Ishikawa (cell line): ENCODE data around the gene LRRC8E.

Source experiments
- CEBPB ChIP-seq: IDR thresholded peaks from 2 replicates; pipeline ENCODE4 v1.6.1; 2012
- CREB1 ChIP-seq: IDR thresholded peaks from 2 replicates; pipeline ENCODE4 v1.6.1; 2012; ENCODE audit warnings: low read depth
- EGR1 ChIP-seq: IDR thresholded peaks from 2 replicates; pipeline ENCODE4 v1.6.1; 2012
- EP300 ChIP-seq: IDR thresholded peaks from 2 replicates; pipeline ENCODE4 v1.6.1; 2012; ENCODE audit warnings: borderline replicate concordance
- MAX ChIP-seq: IDR thresholded peaks from 2 replicates; pipeline ENCODE4 v1.6.1; 2012
- NFIC ChIP-seq: IDR thresholded peaks from 2 replicates; pipeline ENCODE4 v1.6.1; 2012
- RAD21 ChIP-seq: IDR thresholded peaks from 2 replicates; pipeline ENCODE4 v1.6.1; 2012; ENCODE audit warnings: low read depth
- REST ChIP-seq: IDR thresholded peaks from 2 replicates; pipeline ENCODE4 v1.6.1; 2012; ENCODE audit warnings: low read depth, mild to moderate bottlenecking
- TAF1 ChIP-seq: IDR thresholded peaks from 2 replicates; pipeline ENCODE4 v1.6.1; 2012; ENCODE audit warnings: low read depth, mild to moderate bottlenecking
- TCF12 ChIP-seq: IDR thresholded peaks from 2 replicates; pipeline ENCODE4 v1.6.1; 2012; ENCODE audit warnings: low read depth
- USF1 ChIP-seq: IDR thresholded peaks from 2 replicates; pipeline ENCODE4 v1.6.1; 2012
- YY1 ChIP-seq: IDR thresholded peaks from 2 replicates; pipeline ENCODE4 v1.6.1; 2012; ENCODE audit warnings: low read depth

DNA sequence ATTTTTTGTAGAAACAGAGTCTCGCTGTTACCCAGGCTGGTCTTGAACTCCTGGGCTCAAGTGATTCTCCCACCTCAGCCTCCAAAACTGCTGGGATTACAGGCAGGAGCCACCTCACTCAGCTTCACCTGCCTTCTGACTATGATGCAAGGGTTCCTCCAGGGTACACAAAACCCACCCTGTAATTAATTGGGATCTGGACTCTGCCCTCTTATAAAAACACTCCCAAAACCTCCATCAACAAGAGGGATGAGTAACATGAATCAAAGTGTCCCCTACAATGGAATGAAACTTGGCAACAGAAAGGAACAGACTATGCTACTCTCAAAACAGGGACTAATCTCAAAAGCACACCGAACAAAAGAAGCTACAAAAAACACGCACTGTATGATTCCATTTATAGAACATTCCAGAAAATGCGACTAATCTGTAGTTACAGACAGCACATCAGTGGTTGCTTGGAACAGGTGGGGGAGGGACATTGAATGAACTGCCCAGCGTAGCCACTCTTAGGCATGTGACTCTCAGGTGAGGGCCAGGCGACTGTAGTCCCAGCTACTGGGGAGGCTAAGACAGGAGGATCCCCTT is 11.0 kb upstream of the LRRC8E start:
- TF ChIP-seq TAF1, result no peak
- no peak for TF ChIP-seq EP300
- TF ChIP-seq RAD21, result no peak
- TF ChIP-seq CEBPB, result no peak
- TF ChIP-seq EGR1, result no peak
- TF ChIP-seq NFIC, result no peak
- TF ChIP-seq MAX, result no peak
- TF ChIP-seq REST, result no peak
- no peak for TF ChIP-seq YY1
- TF ChIP-seq CREB1, result no peak
- TF ChIP-seq USF1, result no peak
- no peak for TF ChIP-seq TCF12
